HEK293 (cell line): ENCODE measurements around the gene ZKSCAN1.

Source experiments
- CTCF ChIA-PET: fragments of 350-600 bp; formaldehyde crosslinking; extraction: SDS; loops from one replicate; lab custom pipeline; 2021; ENCODE audit warnings: antibody characterized with exemption; lab: Yijun Ruan, JAX
- POLR2A ChIA-PET: fragments of 300-600 bp; formaldehyde crosslinking; extraction: SDS; loops from one replicate; lab custom pipeline; 2020; ENCODE audit warnings: antibody characterized with exemption, inconsistent platforms; lab: Yijun Ruan, JAX
- H3K27ac ChIP-seq: fragments of 200-500 bp; sonication (Bioruptor generic); 2 replicates; pipeline ENCODE4 v1.5.1; 2014; ENCODE audit warnings: low read depth, low read length, control low read depth, inconsistent platforms; ENCODE audit errors: extremely low read depth
- H3K36me3 ChIP-seq, 2 experiments: fragments of 200-500 bp in 1 of 2; sonication (Bioruptor generic) in 1 of 2; 1 replicate in 1 of 2; 2 replicates in 1 of 2; pipeline ENCODE4 v1.5.1; 2014 to 2017; ENCODE audit warnings: inconsistent platforms in 2 of 2, low read length in 2 of 2; ENCODE audit not compliant: control insufficient read depth in 2 of 2, insufficient read depth in 1 of 2
- H3K4me1 ChIP-seq: fragments of 200-500 bp; sonication (Bioruptor generic); 2 replicates; pipeline ENCODE4 v1.5.1; 2014; ENCODE audit warnings: mild to moderate bottlenecking, low read length, inconsistent platforms; ENCODE audit not compliant: control insufficient read depth, insufficient read depth
- H3K4me3 ChIP-seq: 2 replicates; pipeline ENCODE4 v1.5.1; 2011; ENCODE audit warnings: low read depth, mild to moderate bottlenecking, control low read depth, low read length, moderate library complexity
- H3K9me3 ChIP-seq: fragments of 200-500 bp; sonication (Bioruptor generic); 2 replicates; pipeline ENCODE4 v1.5.1; 2014; ENCODE audit warnings: low read depth, low read length, inconsistent platforms; ENCODE audit not compliant: control insufficient read depth, insufficient read depth
- GLIS2 ChIP-seq: fragments of 450-650 bp; formaldehyde crosslinking; IDR thresholded peaks from 2 replicates; pipeline ENCODE4 v1.5.1; 2016; ENCODE audit warnings: missing biosample characterization, missing genetic modification characterization
- PRDM1 ChIP-seq: fragments of 450-650 bp; formaldehyde crosslinking; IDR thresholded peaks from 2 replicates; pipeline ENCODE4; 2016; ENCODE audit warnings: missing biosample characterization, missing genetic modification characterization
- SALL2 ChIP-seq: fragments of 450-650 bp; formaldehyde crosslinking; IDR thresholded peaks from 2 replicates; pipeline ENCODE4 v1.5.0; 2017; ENCODE audit warnings: missing biosample characterization, mild to moderate bottlenecking, missing genetic modification characterization, borderline replicate concordance
- SCRT1 ChIP-seq: fragments of 450-650 bp; formaldehyde crosslinking; IDR thresholded peaks from 2 replicates; pipeline ENCODE4 v1.5.1; 2016; ENCODE audit warnings: missing biosample characterization, missing genetic modification characterization, borderline replicate concordance
- ZBTB48 ChIP-seq: fragments of 450-650 bp; formaldehyde crosslinking; IDR thresholded peaks from 2 replicates; pipeline ENCODE4 v1.5.1; 2016; ENCODE audit warnings: missing biosample characterization, missing genetic modification characterization
- ZNF121 ChIP-seq: fragments of 450-650 bp; formaldehyde crosslinking; IDR thresholded peaks from 2 replicates; pipeline ENCODE4 v1.5.1; 2016; ENCODE audit warnings: missing biosample characterization, missing genetic modification characterization
- ZNF138 ChIP-seq: fragments of 450-650 bp; formaldehyde crosslinking; IDR thresholded peaks from 2 replicates; pipeline ENCODE4 v1.5.1; 2016; ENCODE audit warnings: missing biosample characterization, missing genetic modification characterization, borderline replicate concordance
- ZNF16 ChIP-seq: fragments of 450-650 bp; formaldehyde crosslinking; IDR thresholded peaks from 2 replicates; pipeline ENCODE4 v1.5.1; 2016; ENCODE audit warnings: low read depth, missing biosample characterization, missing genetic modification characterization
- ZNF248 ChIP-seq: fragments of 450-650 bp; formaldehyde crosslinking; IDR thresholded peaks from 2 replicates; pipeline ENCODE4 v1.5.1; 2017; ENCODE audit warnings: missing biosample characterization, missing genetic modification characterization
- ZNF26 ChIP-seq: fragments of 450-650 bp; formaldehyde crosslinking; IDR thresholded peaks from 2 replicates; pipeline ENCODE4 v1.5.1; 2016; ENCODE audit warnings: missing biosample characterization, missing genetic modification characterization
- ZNF302 ChIP-seq: fragments of 450-650 bp; formaldehyde crosslinking; IDR thresholded peaks from 2 replicates; pipeline ENCODE4 v1.5.1; 2016; ENCODE audit warnings: missing biosample characterization, missing genetic modification characterization, low read depth
- ZNF514 ChIP-seq: fragments of 450-650 bp; formaldehyde crosslinking; IDR thresholded peaks from 2 replicates; pipeline ENCODE4 v1.5.1; 2016; ENCODE audit warnings: missing biosample characterization, missing genetic modification characterization
- ZNF600 ChIP-seq: fragments of 450-650 bp; formaldehyde crosslinking; IDR thresholded peaks from 2 replicates; pipeline ENCODE4 v1.5.1; 2016; ENCODE audit warnings: missing biosample characterization, missing genetic modification characterization
- ZNF843 ChIP-seq: fragments of 450-650 bp; formaldehyde crosslinking; IDR thresholded peaks from 2 replicates; pipeline ENCODE4 v1.5.1; 2016; ENCODE audit warnings: missing biosample characterization, missing genetic modification characterization

ZKSCAN1 gene

GRCh38 chr7:100029596-100029995 lies 14.2 kb downstream of the ZKSCAN1 start:
- H3K27ac ChIP-seq = no peak overlapping the region
- no peaks in the 10 kb centered on the region for H3K4me1 ChIP-seq
- H3K4me3 ChIP-seq = no peak overlapping the region
- POLR2A ChIA-PET = interaction anchor here (0.7 kb wide), 2 partner anchors 12 to 54 kb away, joined by 3 to 6 read pairs; no protein-coding TSS in a partner anchor
- no peaks in the 10 kb centered on the region for H3K9me3 ChIP-seq
- CTCF ChIA-PET = interaction anchor here (0.6 to 1.4 kb wide), 2 partner anchors 8 to 268 kb away, joined by 3 to 4 read pairs; no protein-coding TSS in a partner anchor
- TF ChIP-seq ZNF843 (tag by site-specific recombination) (no peak), SALL2 (tag by site-specific recombination) (no peak), ZNF121 (tag by site-specific recombination) (no peak), ZNF138 (tag by site-specific recombination) (no peak)
- peaks cover 55 to 73% of the 10 kb centered on the region in 2 experiments for H3K36me3 ChIP-seq

- no peaks in the 10 kb centered on the region for H3K9me3 ChIP-seq
- TF ChIP-seq PRDM1 (tag by site-specific recombination) = 0 out of 2 replicates have a peak, but pooled peaks have one; percentile 22
- no peak for TF ChIP-seq GLIS2 (tag by site-specific recombination)
- TF ChIP-seq ZNF600 (tag by site-specific recombination) = no peak
- H3K27ac ChIP-seq = no peak overlapping the region
- H3K4me3 ChIP-seq = no peak overlapping the region
- no peaks in the 10 kb centered on the region for H3K4me1 ChIP-seq
- peaks cover 37 to 70% of the 10 kb centered on the region in 2 experiments for H3K36me3 ChIP-seq
- ChIA-PET CTCF (no interaction called here), POLR2A (no interaction called here)
These were observed 18.1 kb downstream of the ZKSCAN1 start for GRCh38 chr7:100033526-100033925.

GRCh38 chr7:100034871-100035510 lies 19.6 kb downstream of the ZKSCAN1 start:
- no peak overlapping the region for H3K4me3 ChIP-seq
- H3K27ac ChIP-seq = no peak overlapping the region
- ChIA-PET CTCF (interaction anchor here (1.1 kb wide), 1 partner anchor 14 kb away, joined by 3 read pairs; no protein-coding TSS in a partner anchor), POLR2A (no interaction called here)
- no peaks in the 10 kb centered on the region for H3K9me3 ChIP-seq
- no peaks in the 10 kb centered on the region for H3K4me1 ChIP-seq
- no peak for TF ChIP-seq ZNF26 (tag by site-specific recombination)
- no peak for TF ChIP-seq ZNF514
- TF ChIP-seq ZNF302 (tag by site-specific recombination) = no peak
- TF ChIP-seq SCRT1 (tag by site-specific recombination) = no peak
- peaks cover 37 to 61% of the 10 kb centered on the region in 2 experiments for H3K36me3 ChIP-seq

GRCh38 chr7:100035876-100036275 lies 20.5 kb downstream of the ZKSCAN1 start:
- Histone ChIP-seq H3K36me3 (peaks cover 32 to 52% of the 10 kb centered on the region in 2 experiments), H3K4me1 (no peaks in the 10 kb centered on the region), H3K9me3 (no peaks in the 10 kb centered on the region), H3K4me3 (no peak overlapping the region), H3K27ac (no peak overlapping the region)
- ChIA-PET CTCF (interaction anchor here (0.7 to 1.1 kb wide), 2 partner anchors 14 to 51 kb away, joined by 3 read pairs; no protein-coding TSS in a partner anchor), POLR2A (no interaction called here)
- TF ChIP-seq ZBTB48 (tag by site-specific recombination) = no peak
- no peak for TF ChIP-seq ZNF16 (tag by site-specific recombination)
- no peak for TF ChIP-seq ZNF248
